Omental fat pad (tissue), 4 donors: ENCODE measurements around the gene KCNIP4. TPM values are rescaled to one million over a fixed set of nuclear protein-coding genes. Genes with fewer than 3 reads are reported as not detected.

ENCODE experiments used
- ATAC-seq: fragments of 150-250 bp; one replicate; pipeline ENCODE4 v1.9.1; 2016; ENCODE audit warnings: mild to moderate bottlenecking, moderate library complexity; ENCODE audit not compliant: low FRiP score
- DNase-seq: peaks from one replicate; pipeline ENCODE4 v3.0.0-alpha.2; 2019; ENCODE audit warnings: low spot score
- total RNA-seq, 4 donors: library from RNA; depleted of rRNA; stranded (reverse); fragments of >200 nt; gene quantifications; one replicate each; pipeline ENCODE4 v1.1.0, GENCODE V29; 2016
- TF ChIP-seq, protein P1 (sequence below), 3 donors: fragments of 450-650 bp; IDR thresholded peaks; one replicate each; pipeline ENCODE4 v1.5.1; 2016 to 2017; ENCODE audit warnings: antibody characterized with exemption in 3 of 3, mild to moderate bottlenecking in 3 of 3, moderate library complexity in 2 of 3

KCNIP4 gene
- total RNA-seq, 4 donors from 2014 or later, result 0.37 TPM; not detected in 3

DNA sequence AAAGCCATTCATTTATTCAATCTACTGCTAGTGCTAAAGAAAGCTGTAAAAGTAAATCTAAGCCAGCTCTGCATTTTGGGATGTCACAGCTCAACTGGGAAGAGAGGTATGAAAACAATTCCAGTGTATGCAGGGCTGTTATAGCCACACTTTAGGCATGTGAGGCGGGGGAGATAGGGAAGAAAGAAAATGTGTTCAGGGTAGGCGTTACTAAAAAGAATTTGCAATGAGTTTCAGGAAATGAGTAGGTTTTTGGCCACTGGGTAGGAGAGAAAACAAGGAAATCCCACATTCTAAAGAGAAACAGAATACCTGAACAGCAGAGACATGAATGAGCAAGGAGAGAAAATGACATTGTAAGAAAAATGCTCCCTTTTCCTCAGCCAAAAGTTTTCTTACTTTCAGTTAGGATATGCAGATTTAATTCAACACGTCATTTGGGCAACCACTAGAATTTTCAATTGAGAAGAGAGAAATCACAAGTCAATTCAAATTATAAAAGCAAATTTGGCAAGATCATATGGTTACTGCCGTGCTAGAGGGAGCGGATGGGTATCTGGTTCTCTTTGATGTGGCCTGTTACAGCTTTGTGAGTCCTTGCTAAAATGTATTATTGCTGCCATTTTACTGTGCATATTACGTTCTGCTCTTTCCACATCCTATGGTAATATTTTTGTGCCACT lies 226.3 kb downstream of the KCNIP4 start:
- TF ChIP-seq, protein P1, sequence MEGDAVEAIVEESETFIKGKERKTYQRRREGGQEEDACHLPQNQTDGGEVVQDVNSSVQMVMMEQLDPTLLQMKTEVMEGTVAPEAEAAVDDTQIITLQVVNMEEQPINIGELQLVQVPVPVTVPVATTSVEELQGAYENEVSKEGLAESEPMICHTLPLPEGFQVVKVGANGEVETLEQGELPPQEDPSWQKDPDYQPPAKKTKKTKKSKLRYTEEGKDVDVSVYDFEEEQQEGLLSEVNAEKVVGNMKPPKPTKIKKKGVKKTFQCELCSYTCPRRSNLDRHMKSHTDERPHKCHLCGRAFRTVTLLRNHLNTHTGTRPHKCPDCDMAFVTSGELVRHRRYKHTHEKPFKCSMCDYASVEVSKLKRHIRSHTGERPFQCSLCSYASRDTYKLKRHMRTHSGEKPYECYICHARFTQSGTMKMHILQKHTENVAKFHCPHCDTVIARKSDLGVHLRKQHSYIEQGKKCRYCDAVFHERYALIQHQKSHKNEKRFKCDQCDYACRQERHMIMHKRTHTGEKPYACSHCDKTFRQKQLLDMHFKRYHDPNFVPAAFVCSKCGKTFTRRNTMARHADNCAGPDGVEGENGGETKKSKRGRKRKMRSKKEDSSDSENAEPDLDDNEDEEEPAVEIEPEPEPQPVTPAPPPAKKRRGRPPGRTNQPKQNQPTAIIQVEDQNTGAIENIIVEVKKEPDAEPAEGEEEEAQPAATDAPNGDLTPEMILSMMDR (IDR thresholded peaks at IDR 0.05), result no peak
- DNase-seq (no peak), ATAC-seq (no peak)

DNA sequence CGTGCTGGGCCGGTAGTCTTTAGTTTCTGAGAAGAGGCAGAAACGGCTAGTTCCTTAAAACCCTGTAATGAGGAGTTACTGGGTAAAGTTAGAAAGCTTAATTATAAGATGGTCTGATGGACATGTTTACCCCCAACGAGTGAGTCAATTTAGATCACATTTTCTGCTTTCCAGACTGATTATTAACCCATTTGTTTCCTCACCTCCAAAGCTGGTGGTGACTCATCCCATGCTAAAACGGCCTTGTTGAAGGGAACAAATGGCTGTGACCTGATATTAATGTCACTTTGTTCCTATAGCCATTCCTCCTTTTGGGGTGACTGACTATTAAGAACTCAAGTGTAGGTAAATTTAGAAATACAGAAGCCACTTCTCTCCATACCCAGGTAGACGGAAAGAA lies 232.0 kb downstream of the KCNIP4 start:
- ATAC-seq, result no peak
- TF ChIP-seq, protein P1 (IDR thresholded peaks at IDR 0.05), result no peak
- no peak for DNase-seq

DNA sequence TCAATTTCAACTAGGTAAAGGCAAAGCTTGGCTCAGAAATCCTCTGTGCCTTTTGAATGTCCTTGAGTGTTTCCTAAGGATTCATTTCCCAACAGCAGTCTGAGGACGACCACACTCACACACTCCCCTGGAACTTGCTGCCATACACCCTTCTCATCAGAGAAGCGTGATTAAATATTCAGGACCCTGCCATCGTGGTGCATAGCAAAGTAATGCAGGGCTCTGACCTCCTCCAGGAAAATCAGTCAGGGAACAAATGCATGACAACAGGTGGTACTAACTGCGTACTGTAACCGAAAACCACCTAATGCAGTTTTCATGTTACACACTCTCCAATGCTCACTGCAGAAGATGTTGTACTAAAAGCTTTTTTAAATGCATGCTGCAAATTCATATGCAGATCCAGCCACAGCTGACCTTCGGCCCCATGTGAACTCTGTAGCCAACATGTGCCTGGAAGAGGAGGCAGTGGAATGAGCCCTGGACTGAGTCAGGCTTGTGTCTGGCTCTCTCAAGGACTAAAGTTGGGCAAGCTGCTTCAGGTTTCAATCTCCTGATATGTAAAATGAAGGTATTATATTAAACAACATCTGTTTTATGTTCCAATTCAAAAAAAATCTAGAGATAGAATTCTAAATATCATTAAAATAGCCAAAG lies 238.3 kb downstream of the KCNIP4 start:
- DNase-seq, result no peak
- ATAC-seq, result no peak
- TF ChIP-seq, protein P1 (IDR thresholded peaks at IDR 0.05), result no peak

DNA sequence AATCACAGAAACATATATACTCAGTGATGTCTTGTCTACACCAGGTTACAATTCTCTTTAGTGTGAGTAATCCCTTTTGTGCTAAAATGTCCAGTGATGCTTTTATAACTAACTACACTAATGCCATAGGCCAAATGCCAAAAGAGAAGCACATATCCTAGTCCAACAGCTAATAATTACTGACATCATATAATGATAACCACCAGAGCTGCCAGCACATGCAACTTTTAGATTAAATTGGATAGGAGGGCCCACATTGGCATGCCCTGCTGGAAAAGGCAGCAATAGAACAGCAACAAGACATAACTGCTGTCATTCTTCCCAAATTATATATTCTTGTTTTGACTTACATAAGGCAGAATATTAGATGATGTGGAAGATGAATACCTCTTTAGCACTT lies 238.8 kb downstream of the KCNIP4 start:
- no peak for ATAC-seq
- DNase-seq, result no peak
- TF ChIP-seq, protein P1 (IDR thresholded peaks at IDR 0.05), result no peak

DNA sequence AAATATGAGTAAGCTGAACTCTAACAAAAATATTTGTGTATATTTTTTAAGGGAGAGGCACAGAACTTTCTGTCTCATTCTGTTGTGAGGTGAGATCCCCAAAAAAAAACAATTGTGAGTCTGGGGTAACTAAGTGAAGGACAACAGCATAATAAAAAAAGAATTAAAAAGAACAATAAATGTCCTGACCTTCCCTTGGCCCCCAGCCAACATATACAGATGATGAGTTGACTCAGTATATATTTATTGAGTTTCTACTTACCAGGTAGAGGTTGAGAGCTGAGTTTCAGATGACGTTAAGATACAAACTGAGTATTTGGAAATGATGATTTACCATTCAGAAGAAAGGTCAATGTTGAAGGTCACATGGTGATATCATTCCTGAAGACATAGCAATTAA lies 239.5 kb downstream of the KCNIP4 start:
- TF ChIP-seq, protein P1 (IDR thresholded peaks at IDR 0.05), result no peak
- no peak for DNase-seq

DNA sequence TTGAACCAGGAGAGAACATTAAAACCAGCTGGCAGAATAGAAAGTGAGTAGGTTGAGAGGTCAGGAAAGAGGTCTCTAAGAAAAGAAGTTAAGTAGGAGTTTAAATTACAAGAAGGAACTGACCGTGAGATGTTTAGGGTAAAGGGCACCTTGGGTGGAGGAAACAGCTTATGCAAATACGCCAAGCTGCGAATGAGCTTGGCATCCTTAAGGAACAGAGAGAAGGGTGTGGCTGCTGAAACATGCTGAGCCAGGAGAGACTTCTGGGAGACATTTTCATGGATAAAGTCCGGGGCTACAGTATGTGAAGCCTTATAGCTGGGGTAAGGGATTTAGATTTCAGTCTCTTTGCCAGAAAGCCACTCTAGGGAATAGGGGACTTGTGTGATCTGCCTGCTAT lies 249.1 kb downstream of the KCNIP4 start:
- no peak for DNase-seq
- ATAC-seq, result no peak
- TF ChIP-seq, protein P1 (IDR thresholded peaks at IDR 0.05), result no peak

More for the DNA sequence above, 239.5 kb downstream of the KCNIP4 start:
- no peak for ATAC-seq

DNA sequence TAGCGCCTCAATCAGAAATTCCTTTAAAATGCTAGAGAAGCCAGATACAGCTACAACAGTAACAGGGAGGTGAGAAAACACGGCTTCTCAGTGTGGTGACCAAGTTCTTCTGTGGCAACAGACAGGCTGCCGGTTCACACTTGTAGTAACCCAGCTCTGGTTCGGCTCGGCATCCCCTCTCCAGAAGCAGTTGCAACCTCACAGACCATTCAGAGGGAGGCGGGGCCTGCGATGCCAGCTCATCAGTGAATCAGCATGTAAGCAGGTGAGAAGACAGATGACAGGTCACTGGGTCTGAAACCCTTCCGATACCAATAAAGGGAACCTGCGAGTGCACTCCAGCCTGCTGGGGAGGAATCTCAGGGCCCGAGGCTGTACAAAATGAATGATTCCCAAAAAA lies 251.0 kb downstream of the KCNIP4 start:
- DNase-seq, result no peak
- ATAC-seq, result peak; percentile 97
- TF ChIP-seq, protein P1 (IDR thresholded peaks at IDR 0.05), result no peak
